Activated CD4-positive, alpha-beta T cell treated with anti-CD3 and anti-CD28 coated beads, Interleukin-10, Interleukin-2, amounts not matched to agents 100 ng/mL and 50 ng/mL, durations not matched to agents 16 hours and 8 hours (primary cell): ENCODE data around the gene AMBP.

ENCODE experiments used
- DNase-seq: peaks from one replicate; pipeline ENCODE4 v3.0.0-alpha.2; 2020

Gene AMBP

GRCh38 chr9:114078021-114078780, at the start of gene AMBP:
Gene AMBP (minus strand): TSS chr9:114078300. CDS start chr9:114078209, 91 bp downstream.
- DNase-seq: no peak

GRCh38 chr9:114126247-114127060, 48.4 kb upstream of the AMBP start:
- DNase-seq: no peak

- DNase-seq: no peak
Observed at GRCh38 chr9:114125476-114126013, 47.4 kb upstream of the AMBP start.

- no peak for DNase-seq
Observed at GRCh38 chr9:114124666-114125475, 46.8 kb upstream of the AMBP start.

GRCh38 chr9:114124138-114124537, 46.0 kb upstream of the AMBP start:
- no peak for DNase-seq

GRCh38 chr9:114123031-114123977, 45.2 kb upstream of the AMBP start:
- no peak for DNase-seq

- DNase-seq: no peak
Observed at GRCh38 chr9:114122136-114123027, 44.3 kb upstream of the AMBP start.

- DNase-seq: no peak
Observed at GRCh38 chr9:114121227-114122135, 43.4 kb upstream of the AMBP start.

GRCh38 chr9:114120192-114121014, 42.3 kb upstream of the AMBP start:
- DNase-seq: no peak

GRCh38 chr9:114119242-114120191, 41.4 kb upstream of the AMBP start:
- DNase-seq: no peak

- DNase-seq: no peak
Observed at GRCh38 chr9:114117996-114118830, 40.1 kb upstream of the AMBP start.

- no peak for DNase-seq
Observed at GRCh38 chr9:114117614-114117995, 39.5 kb upstream of the AMBP start.

- no peak for DNase-seq
Observed at GRCh38 chr9:114116126-114116747, 38.1 kb upstream of the AMBP start.

- DNase-seq: no peak
Observed at GRCh38 chr9:114115654-114116125, 37.6 kb upstream of the AMBP start.

GRCh38 chr9:114114364-114114763, 36.3 kb upstream of the AMBP start:
- no peak for DNase-seq
